HPDE6-E6E7 (cell line): ENCODE measurements around the gene ETV6.

ENCODE experiments used
- DNase-seq: peaks from one replicate; pipeline ENCODE4 v3.0.0; 2011; ENCODE audit warnings: missing footprints; ENCODE audit errors: extremely low spot score

The ETV6 gene

GRCh38 chr12:11856971-11857370, 207.5 kb downstream of the ETV6 start:
- DNase-seq: no peak

GRCh38 chr12:11859705-11860425, 210.4 kb downstream of the ETV6 start:
- DNase-seq: no peak

GRCh38 chr12:11861155-11861863, 211.8 kb downstream of the ETV6 start:
- DNase-seq: no peak

GRCh38 chr12:11861864-11862600, 212.6 kb downstream of the ETV6 start:
- no peak for DNase-seq

GRCh38 chr12:11862798-11863197, 213.3 kb downstream of the ETV6 start:
- no peak for DNase-seq

GRCh38 chr12:11863478-11863906, 214.0 kb downstream of the ETV6 start:
- no peak for DNase-seq

- no peak for DNase-seq
Observed at GRCh38 chr12:11863988-11864387, 214.5 kb downstream of the ETV6 start.

GRCh38 chr12:11865824-11866223, 216.3 kb downstream of the ETV6 start:
- no peak for DNase-seq

GRCh38 chr12:11868027-11868426, 218.6 kb downstream of the ETV6 start:
- DNase-seq: no peak

- no peak for DNase-seq
Observed at GRCh38 chr12:11869406-11869805, 219.9 kb downstream of the ETV6 start.

- DNase-seq: no peak
Observed at GRCh38 chr12:11870041-11870451, 220.6 kb downstream of the ETV6 start.

- DNase-seq: no peak
Observed at GRCh38 chr12:11872055-11872454, 222.6 kb downstream of the ETV6 start.

GRCh38 chr12:11875414-11875935, 226.0 kb downstream of the ETV6 start:
- DNase-seq: peak; percentile 60

- no peak for DNase-seq
Observed at GRCh38 chr12:11876307-11876706, 226.8 kb downstream of the ETV6 start.

GRCh38 chr12:11877102-11877826, 227.8 kb downstream of the ETV6 start:
- no peak for DNase-seq

- peak; percentile 76 for DNase-seq
Observed at GRCh38 chr12:11877869-11878780, 228.7 kb downstream of the ETV6 start.

GRCh38 chr12:11879306-11879705, 229.8 kb downstream of the ETV6 start:
- DNase-seq: no peak

- DNase-seq: no peak
Observed at GRCh38 chr12:11880381-11880780, 230.9 kb downstream of the ETV6 start.

- no peak for DNase-seq
Observed at GRCh38 chr12:11881835-11882234, 232.4 kb downstream of the ETV6 start.

GRCh38 chr12:11882301-11883019, 233.0 kb downstream of the ETV6 start:
- no peak for DNase-seq
